GM18858 (cell line): ENCODE results near the gene PSAP.

ENCODE experiments used
- ATAC-seq: cut with Tn5 transposase; IDR thresholded peaks from one replicate; pipeline ENCODE4 v1.9.1; 2021; ENCODE audit not compliant: unreplicated experiment

Gene PSAP

DNA sequence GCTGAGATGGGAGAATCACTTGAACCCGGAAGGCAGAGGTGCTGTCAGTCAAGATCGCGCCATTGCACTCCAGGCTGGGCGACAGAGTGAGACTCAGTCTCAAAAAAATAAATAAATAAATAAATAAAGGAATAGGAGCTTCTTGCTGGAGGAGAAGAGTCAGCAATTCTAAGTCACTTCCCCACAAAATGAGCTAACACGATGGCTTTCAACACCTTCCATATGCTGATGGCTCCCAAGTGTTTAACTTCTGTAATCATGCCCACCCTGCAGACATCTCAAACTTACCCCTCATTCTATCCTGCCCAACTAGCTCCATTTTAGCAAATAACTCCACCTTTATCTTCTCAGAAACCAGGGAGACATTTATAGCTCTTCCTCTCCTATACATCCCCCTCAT is 21.2 kb downstream of the PSAP start:
- ATAC-seq, result no peak

DNA sequence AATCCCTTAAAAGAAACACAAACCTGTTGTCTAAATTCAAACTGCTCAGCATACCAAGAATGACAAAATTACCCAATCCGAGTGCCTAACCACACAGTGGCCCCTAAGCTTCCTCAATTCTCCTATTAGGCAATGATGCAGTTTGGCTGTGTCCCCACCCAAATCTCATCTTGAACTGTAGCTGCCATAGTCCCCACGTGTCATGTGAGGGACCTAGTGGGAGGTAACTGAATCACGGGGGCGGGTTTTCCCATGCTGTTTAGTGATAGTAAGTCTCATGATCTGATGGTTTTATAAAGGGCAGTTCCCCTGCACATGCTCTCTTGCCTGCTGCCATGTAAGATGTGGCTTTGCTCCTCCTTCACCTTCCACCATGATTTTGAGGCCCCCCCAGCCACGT is 21.9 kb downstream of the PSAP start:
- no peak for ATAC-seq

- ATAC-seq, result no peak
These were observed 22.3 kb downstream of the PSAP start for GRCh38 chr10:71828702-71829101.

DNA sequence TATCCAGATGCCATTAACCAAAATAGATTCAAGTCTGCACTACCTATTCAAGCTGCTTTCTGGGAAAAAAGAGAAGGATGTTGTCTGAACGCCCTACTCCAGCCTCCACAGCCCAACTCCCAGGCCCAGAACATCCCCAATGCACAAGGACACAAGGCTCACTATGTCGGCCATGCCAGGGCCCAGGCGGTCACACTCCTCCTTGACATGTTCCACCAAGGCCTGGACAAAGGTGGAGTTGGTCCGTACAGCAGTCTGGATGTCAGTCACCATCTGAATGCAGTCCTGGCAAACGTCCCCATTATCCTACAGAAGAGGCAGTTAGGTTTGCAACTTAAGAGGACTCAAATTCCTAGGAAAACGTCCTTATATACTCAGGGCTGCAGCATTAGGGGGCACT is 23.2 kb downstream of the PSAP start:
- ATAC-seq, result no peak

DNA sequence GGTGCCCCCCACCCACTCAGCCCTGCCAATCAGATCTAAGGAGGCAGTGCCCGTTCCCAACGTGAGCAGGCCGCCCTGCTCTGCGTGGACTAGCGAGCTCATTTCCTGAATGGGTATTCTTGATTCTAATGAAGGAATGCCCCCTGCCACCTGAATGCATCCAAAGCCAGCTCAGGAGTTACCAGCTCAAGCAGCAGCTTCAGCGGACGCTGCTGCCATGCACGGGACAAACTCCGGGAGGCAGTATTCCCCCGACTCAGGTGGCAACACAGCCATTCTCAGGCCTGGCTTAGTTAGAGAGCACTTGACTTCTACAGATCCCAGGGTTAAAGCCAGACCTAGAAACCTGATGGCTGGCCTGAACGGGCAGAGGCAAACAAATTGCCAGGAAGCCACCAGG is 25.8 kb downstream of the PSAP start:
- ATAC-seq, result no peak

DNA sequence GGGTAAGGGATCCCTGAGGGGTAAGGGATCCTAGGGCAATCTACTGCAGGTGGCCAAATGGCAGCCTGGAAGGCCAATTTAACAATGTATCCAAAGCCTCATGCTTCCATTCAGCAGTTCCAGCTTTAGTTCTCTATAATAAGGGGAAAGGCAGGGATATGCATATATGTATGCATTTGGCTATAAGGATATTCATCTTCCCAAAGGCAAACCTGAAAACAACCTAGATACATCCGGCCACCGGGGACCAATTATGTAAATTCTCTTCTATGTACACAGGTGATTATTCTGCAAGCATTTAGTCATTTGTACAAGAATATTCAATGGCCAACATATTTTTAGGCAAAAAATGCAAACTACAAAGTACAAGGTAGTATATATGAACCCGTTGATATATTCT is 26.7 kb downstream of the PSAP start:
- no peak for ATAC-seq

- ATAC-seq, result no peak
These were observed 27.7 kb downstream of the PSAP start for GRCh38 chr10:71823356-71823755.

DNA sequence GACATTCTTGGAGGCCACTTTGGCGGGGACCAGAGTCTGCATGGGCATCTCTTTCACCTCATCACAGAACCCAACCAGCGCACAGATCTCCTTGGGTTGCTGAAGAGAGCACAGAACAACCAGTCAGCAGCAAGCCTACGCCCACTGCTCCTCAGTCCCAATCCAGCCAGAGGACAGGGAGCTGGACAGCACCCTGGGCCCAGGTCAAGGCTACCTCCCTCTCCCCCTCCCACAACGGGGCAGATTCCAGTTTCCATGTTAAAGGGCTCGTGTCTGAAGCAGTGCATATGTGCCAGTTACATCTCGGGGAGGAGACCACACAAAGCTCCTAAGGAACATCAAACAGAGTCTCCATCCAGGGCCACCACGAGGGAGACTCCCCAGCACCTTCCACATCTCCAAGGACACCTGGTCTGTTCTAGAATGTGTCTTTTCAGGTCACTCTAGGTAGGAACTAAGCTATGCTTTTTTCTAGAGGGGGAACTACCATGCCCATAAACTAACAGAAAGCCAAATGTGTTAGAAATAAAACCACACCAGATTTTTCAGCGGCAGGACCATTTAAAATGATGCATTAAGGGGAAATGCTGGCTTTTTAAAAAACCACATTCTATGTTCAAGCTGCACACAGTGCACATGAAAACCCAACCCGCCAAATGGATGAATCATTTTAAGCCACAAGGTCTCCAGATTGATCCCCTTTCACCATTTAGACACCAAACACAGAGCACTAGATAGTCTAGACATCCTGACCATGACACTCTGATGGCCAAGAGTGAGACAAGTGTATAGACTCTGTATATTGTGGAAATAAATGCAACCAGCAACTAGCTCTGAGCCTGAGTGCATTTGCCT is 28.9 kb downstream of the PSAP start:
- no peak for ATAC-seq

- ATAC-seq, result no peak
These were observed 30.1 kb downstream of the PSAP start for GRCh38 chr10:71820966-71821365.

- no peak for ATAC-seq
These were observed 31.1 kb downstream of the PSAP start for GRCh38 chr10:71819985-71820384.

- no peak for ATAC-seq
These were observed 31.6 kb downstream of the PSAP start for GRCh38 chr10:71819441-71819861.

DNA sequence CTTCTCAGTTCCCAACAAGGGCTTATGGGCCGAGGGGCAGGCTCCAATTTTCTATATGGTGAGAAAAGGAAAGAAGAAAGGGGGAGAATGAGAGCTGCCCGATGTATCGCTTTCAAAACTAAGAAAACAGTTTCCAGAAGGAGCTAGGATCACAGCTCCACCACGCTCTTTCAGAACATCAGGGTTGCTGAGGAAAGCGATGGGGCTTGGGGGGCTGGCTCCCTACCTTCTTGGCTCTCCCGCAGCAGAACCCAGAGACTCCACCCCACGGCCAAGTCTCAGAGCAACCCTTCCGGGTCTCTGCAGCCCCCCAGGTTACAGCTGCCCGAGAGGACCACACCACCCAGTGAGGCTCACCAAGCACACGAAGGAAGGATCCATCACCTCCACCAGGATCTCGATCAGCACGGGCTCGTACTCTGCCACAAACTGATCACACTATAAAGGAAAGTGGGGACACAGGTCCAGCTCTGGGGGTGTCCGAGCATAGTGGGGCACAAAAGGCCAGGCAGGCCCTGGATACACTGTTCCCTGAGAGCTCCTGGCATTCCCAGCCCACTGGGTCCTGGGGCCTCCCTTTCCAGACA is 32.3 kb downstream of the PSAP start:
- no peak for ATAC-seq

DNA sequence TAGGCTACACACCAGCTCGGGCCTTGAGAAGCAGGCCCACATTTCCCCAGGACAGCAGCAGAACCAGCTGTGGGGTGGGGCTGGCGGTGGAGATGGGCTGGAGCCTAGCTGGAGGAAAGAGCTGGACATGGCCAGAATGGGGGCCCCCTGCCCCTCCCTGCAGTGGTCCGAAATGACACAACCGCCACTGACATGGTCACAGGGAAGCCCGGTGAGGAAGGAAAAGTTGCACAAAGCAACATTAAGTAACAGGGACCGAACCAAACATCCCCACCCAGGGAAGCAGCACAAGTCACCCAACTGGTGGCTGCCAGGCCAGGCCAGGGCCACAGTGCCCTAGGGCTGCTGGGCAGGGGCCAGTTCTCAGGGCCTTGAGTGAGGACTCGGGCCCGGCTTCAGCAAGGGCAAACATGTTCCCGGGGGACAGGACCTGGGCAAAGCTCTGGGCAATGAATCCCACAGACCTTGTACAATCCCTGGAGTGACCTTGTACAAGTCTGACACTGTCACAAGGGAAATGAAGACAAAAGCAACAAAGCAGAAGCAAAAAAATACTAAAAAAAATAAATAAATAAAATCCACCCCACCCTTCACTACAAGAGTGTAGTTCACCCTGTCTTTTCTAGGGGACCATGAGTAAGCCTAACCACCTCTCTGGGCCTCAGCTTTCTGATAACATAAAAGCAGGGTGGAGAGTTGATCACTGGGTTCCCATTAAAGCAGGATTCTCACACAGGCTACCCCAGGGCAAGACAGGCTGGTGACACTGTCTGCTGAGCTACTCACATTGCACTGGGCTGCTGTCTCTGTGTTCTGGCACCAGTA is 33.0 kb downstream of the PSAP start:
- no peak for ATAC-seq

DNA sequence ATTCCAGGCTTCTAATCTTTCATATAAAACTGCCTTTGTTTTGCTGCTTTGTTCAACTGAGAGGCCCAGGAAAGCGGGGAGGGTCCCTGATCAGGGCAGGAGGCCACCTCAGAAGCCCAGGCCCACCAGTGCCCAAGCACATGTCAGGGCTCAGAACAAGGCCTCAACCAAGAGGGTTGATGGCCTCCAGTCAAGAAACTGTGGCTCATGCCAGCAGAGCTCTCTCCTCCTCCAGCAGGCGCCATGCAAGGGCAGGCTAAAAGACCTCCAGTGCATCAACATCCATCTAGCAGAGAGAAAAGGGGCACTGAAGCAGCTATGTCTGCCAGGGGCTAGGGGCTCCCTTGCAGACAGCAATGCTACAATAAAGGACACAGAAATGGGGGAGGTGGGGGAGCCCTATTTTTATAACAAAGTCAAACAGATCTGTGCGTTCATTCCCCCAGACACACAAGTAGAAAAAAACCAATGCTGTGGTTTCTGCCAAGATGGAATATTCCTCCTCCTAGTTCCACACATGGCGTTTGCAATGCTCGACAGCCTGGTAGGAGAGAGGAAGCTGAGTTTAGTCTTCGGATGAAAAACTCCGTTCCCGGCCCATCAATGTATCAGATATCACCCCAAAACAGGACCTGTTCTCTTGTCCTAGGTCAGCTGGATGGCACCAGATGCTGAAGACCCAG is 34.0 kb downstream of the PSAP start:
- ATAC-seq, result no peak

- no peak for ATAC-seq
These were observed 34.6 kb downstream of the PSAP start for GRCh38 chr10:71816421-71816851.

GRCh38 chr10:71815515-71816130 is 35.4 kb downstream of the PSAP start:
- ATAC-seq, result no peak

DNA sequence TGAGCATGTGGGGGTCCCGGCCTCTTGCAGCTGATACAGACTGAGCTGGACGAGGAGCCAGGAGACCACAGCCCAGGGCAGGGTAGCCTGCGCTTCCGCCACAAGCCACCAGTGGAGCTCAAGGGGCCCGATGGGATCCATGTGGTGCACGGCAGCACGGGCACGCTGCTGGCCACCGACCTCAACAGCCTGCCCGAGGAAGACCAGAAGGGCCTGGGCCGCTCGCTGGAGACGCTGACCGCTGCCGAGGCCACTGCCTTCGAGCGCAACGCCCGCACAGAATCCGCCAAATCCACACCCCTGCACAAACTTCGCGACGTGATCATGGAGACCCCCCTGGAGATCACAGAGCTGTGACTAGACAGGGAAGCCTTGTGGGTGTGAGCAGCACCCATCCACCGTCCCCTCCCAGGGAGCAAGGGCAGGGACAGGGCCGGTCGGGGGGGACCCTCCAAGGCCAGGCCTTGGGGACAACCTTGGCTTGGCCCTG is 36.1 kb downstream of the PSAP start:
- ATAC-seq, result no peak

GRCh38 chr10:71812913-71813590 is 38.0 kb downstream of the PSAP start:
- no peak for ATAC-seq

DNA sequence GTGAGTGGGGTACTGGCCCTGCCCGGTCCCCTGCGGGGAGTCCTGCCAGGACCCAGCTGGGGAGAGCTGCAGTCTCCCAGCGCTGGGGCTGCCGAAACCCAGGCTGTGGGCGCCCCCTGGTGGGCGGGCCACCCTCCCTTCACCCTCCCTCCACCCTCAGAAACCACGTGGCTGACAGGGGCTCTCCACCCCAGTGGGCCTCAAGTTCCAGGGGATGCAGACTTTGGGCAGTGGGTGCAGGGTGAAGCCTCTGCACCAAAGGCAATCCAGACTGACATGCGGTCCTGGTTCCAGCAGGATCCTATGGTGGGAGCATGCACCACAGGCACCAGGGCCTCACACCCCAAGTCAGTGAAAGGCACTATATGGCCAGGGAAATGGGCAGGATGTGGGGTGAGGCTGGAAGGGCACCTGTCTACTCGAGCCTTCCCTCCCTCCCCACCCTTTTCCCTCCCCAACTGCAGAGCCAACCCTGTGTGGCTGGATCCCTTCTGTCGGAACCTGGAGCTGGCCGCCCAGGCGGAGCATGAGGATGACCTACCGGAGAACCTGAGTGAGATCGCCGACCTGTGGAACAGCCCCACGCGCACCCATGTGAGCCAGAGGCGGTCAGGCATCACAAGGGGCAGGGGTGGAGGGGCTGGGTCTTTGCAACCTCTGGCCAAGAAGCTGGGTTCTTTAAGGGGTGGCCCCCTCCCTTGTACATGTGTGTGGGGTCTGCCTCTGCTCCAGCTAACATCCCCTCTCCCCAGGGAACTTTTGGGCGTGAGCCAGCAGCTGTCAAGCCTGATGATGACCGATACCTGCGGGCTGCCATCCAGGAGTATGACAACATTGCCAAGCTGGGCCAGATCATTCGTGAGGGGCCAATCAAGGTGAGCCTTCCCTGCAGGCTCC is 38.8 kb downstream of the PSAP start:
- ATAC-seq, result no peak
